22Rv1 (cell line): ENCODE measurements around the gene PTPN9.

Experiments
- CTCF ChIP-seq: fragments of 450-650 bp; IDR thresholded peaks from 2 replicates; pipeline ENCODE4 v1.5.1; 2017; ENCODE audit warnings: mild to moderate bottlenecking
- ZFX ChIP-seq: fragments of 450-650 bp; IDR thresholded peaks from 2 replicates; pipeline ENCODE4 v1.6.1; 2017; ENCODE audit warnings: antibody characterized with exemption, borderline replicate concordance

- TF ChIP-seq CTCF (no peak), ZFX (no peak)
Observed at GRCh38 chr15:75416584-75416983, 162.5 kb downstream of the PTPN9 start.
